ENCODE data around the gene TTLL5.

Gene TTLL5

GRCh38 chr14:75742867-75743266 lies 81.8 kb downstream of the TTLL5 start:
- DNase-seq (ENCODE audit: low read depth), result no peak

GRCh38 chr14:75747899-75748298 lies 86.9 kb downstream of the TTLL5 start:
- DNase-seq (ENCODE audit: low read depth), result no peak

- no peak for DNase-seq (ENCODE audit: low read depth)
Observed at GRCh38 chr14:75748336-75748735, 87.3 kb downstream of the TTLL5 start.

- DNase-seq (ENCODE audit: low read depth), result no peak
Observed at GRCh38 chr14:75751296-75751695, 90.2 kb downstream of the TTLL5 start.

- no peak for DNase-seq (ENCODE audit: low read depth)
Observed at GRCh38 chr14:75752086-75752485, 91.0 kb downstream of the TTLL5 start.

GRCh38 chr14:75752907-75753594 lies 92.0 kb downstream of the TTLL5 start:
- DNase-seq (ENCODE audit: low read depth), result no peak

GRCh38 chr14:75753696-75754095 lies 92.7 kb downstream of the TTLL5 start:
- no peak for DNase-seq (ENCODE audit: low read depth)

GRCh38 chr14:75757644-75758402 lies 96.8 kb downstream of the TTLL5 start:
- DNase-seq (ENCODE audit: low read depth), result no peak

- no peak for DNase-seq (ENCODE audit: low read depth)
Observed at GRCh38 chr14:75764020-75764419, 103.0 kb downstream of the TTLL5 start.

- no peak for DNase-seq (ENCODE audit: low read depth)
Observed at GRCh38 chr14:75769047-75769685, 108.1 kb downstream of the TTLL5 start.

- no peak for DNase-seq (ENCODE audit: low read depth)
Observed at GRCh38 chr14:75770635-75771034, 109.6 kb downstream of the TTLL5 start.

- no peak for DNase-seq (ENCODE audit: low read depth)
Observed at GRCh38 chr14:75771595-75771994, 110.5 kb downstream of the TTLL5 start.

GRCh38 chr14:75773046-75773445 lies 112.0 kb downstream of the TTLL5 start:
- no peak for DNase-seq (ENCODE audit: low read depth)

- DNase-seq (ENCODE audit: low read depth), result no peak
Observed at GRCh38 chr14:75781096-75781495, 120.0 kb downstream of the TTLL5 start.

GRCh38 chr14:75783184-75783583 lies 122.1 kb downstream of the TTLL5 start:
- DNase-seq (ENCODE audit: low read depth), result no peak

- no peak for DNase-seq (ENCODE audit: low read depth)
Observed at GRCh38 chr14:75783602-75784313, 122.7 kb downstream of the TTLL5 start.

GRCh38 chr14:75784314-75784686 lies 123.3 kb downstream of the TTLL5 start:
- no peak for DNase-seq (ENCODE audit: low read depth)

- peak; percentile 3 for DNase-seq (ENCODE audit: low read depth)
Observed at GRCh38 chr14:75793806-75794205, 132.8 kb downstream of the TTLL5 start.

GRCh38 chr14:75794615-75795038 lies 133.6 kb downstream of the TTLL5 start:
- peak; percentile 77 for DNase-seq (ENCODE audit: low read depth)

- DNase-seq (ENCODE audit: low read depth), result no peak
Observed at GRCh38 chr14:75800792-75801191, 139.7 kb downstream of the TTLL5 start.

- DNase-seq (ENCODE audit: low read depth), result no peak
Observed at GRCh38 chr14:75802486-75802885, 141.4 kb downstream of the TTLL5 start.

GRCh38 chr14:75803765-75804164 lies 142.7 kb downstream of the TTLL5 start:
- no peak for DNase-seq (ENCODE audit: low read depth)

All from fibroblast of the conjunctiva (primary cell).